Measurements from ENCODE around the gene TANC1.

TANC1 gene

DNA sequence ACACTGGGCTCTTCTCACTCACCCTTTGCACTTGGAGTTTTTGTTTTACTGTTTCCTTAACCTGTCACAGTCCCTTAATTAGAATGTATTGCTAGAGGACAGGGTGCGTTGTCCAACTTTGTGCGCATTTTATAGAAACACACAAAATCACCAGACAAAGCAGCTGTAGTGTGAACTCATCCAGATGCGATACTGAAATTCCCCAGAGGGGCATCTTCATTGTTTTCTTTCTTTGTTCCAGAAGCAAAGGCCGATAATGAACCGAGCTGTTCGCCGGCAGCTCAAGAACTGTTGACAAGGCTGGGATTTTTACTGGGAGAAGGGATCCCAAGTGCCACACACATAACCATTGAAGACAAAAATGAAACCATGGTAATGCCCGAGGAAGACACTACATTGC, 180.5 kb downstream of the TANC1 start:
- no peaks in the 10 kb centered on the region for H3K36me3 ChIP-seq (ENCODE audit: insufficient read depth, low read length)
- no peak for TF ChIP-seq EZH2phosphoT487 (IDR thresholded peaks at IDR 0.05; ENCODE audit: borderline replicate concordance)
- TF ChIP-seq, protein P1, sequence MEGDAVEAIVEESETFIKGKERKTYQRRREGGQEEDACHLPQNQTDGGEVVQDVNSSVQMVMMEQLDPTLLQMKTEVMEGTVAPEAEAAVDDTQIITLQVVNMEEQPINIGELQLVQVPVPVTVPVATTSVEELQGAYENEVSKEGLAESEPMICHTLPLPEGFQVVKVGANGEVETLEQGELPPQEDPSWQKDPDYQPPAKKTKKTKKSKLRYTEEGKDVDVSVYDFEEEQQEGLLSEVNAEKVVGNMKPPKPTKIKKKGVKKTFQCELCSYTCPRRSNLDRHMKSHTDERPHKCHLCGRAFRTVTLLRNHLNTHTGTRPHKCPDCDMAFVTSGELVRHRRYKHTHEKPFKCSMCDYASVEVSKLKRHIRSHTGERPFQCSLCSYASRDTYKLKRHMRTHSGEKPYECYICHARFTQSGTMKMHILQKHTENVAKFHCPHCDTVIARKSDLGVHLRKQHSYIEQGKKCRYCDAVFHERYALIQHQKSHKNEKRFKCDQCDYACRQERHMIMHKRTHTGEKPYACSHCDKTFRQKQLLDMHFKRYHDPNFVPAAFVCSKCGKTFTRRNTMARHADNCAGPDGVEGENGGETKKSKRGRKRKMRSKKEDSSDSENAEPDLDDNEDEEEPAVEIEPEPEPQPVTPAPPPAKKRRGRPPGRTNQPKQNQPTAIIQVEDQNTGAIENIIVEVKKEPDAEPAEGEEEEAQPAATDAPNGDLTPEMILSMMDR (conservative IDR thresholded peaks at IDR 0.05; ENCODE audit: low read length) = no peak
- no peak overlapping the region for H3K9ac ChIP-seq (ENCODE audit: low read depth, low read length, poor library complexity, severe bottlenecking)
- no peak overlapping the region for H3K4me3 ChIP-seq (ENCODE audit: low read length, poor library complexity, severe bottlenecking)
- H3F3A ChIP-seq (ENCODE audit: low read depth) = no peaks in the 10 kb centered on the region
- no peaks in the 10 kb centered on the region for H3K9me3 ChIP-seq (ENCODE audit: insufficient read depth, low read depth, low read length)
- H4K20me1 ChIP-seq (ENCODE audit: insufficient read depth, low read length, poor library complexity, severe bottlenecking) = no peaks in the 10 kb centered on the region
- H3K27me3 ChIP-seq (ENCODE audit: insufficient read depth, low read length, poor library complexity, severe bottlenecking) = no peaks in the 10 kb centered on the region
- no peak overlapping the region for H2AFZ ChIP-seq (ENCODE audit: low read length)
- H3K9me2 ChIP-seq (replicated peaks; ENCODE audit: low read depth, low read length) = no peaks in the 10 kb centered on the region
- no peaks in the 10 kb centered on the region for H3K79me2 ChIP-seq (ENCODE audit: insufficient read depth, low read length)
- H3K4me2 ChIP-seq (ENCODE audit: low read depth, low read length, poor library complexity, severe bottlenecking) = no peak overlapping the region
- peaks cover 57% of the 10 kb centered on the region for H3K4me1 ChIP-seq (ENCODE audit: insufficient read depth, low read length, poor library complexity, severe bottlenecking)

- peak overlapping the region; percentile 59 for H3K4me3 ChIP-seq (ENCODE audit: low read length, poor library complexity, severe bottlenecking)
- H3K9ac ChIP-seq (ENCODE audit: low read depth, low read length, poor library complexity, severe bottlenecking) = no peak overlapping the region
- H3K79me2 ChIP-seq (ENCODE audit: insufficient read depth, low read length) = no peaks in the 10 kb centered on the region
- H3F3A ChIP-seq (ENCODE audit: low read depth) = no peaks in the 10 kb centered on the region
- no peaks in the 10 kb centered on the region for H4K20me1 ChIP-seq (ENCODE audit: insufficient read depth, low read length, poor library complexity, severe bottlenecking)
- peak overlapping the region; percentile 73 for H3K4me2 ChIP-seq (ENCODE audit: low read depth, low read length, poor library complexity, severe bottlenecking)
- H3K4me1 ChIP-seq (ENCODE audit: insufficient read depth, low read length, poor library complexity, severe bottlenecking) = peaks cover 65% of the 10 kb centered on the region
- TF ChIP-seq, protein P1 (conservative IDR thresholded peaks at IDR 0.05; ENCODE audit: low read length) = no peak
- no peak for TF ChIP-seq EZH2phosphoT487 (IDR thresholded peaks at IDR 0.05; ENCODE audit: borderline replicate concordance)
- no peaks in the 10 kb centered on the region for H3K9me2 ChIP-seq (replicated peaks; ENCODE audit: low read depth, low read length)
- no peaks in the 10 kb centered on the region for H3K36me3 ChIP-seq (ENCODE audit: insufficient read depth, low read length)
- H3K9me3 ChIP-seq (ENCODE audit: insufficient read depth, low read depth, low read length) = no peaks in the 10 kb centered on the region
- no peak overlapping the region for H2AFZ ChIP-seq (ENCODE audit: low read length)
- H3K27me3 ChIP-seq (ENCODE audit: insufficient read depth, low read length, poor library complexity, severe bottlenecking) = no peaks in the 10 kb centered on the region
Observed at GRCh38 chr2:159149747-159150146, 181.3 kb downstream of the TANC1 start.

- Histone ChIP-seq H4K20me1 (ENCODE audit: insufficient read depth, low read length, poor library complexity, severe bottlenecking) (no peaks in the 10 kb centered on the region), H3K4me1 (ENCODE audit: insufficient read depth, low read length, poor library complexity, severe bottlenecking) (peaks cover 71% of the 10 kb centered on the region), H3F3A (ENCODE audit: low read depth) (no peaks in the 10 kb centered on the region), H3K4me3 (ENCODE audit: low read length, poor library complexity, severe bottlenecking) (peak overlapping the region; percentile 59), H3K9ac (ENCODE audit: low read depth, low read length, poor library complexity, severe bottlenecking) (no peak overlapping the region), H3K9me2 (replicated peaks; ENCODE audit: low read depth, low read length) (no peaks in the 10 kb centered on the region), H3K36me3 (ENCODE audit: insufficient read depth, low read length) (no peaks in the 10 kb centered on the region), H3K4me2 (ENCODE audit: low read depth, low read length, poor library complexity, severe bottlenecking) (peak overlapping the region; percentile 73), H3K9me3 (ENCODE audit: insufficient read depth, low read depth, low read length) (no peaks in the 10 kb centered on the region), H3K27me3 (ENCODE audit: insufficient read depth, low read length, poor library complexity, severe bottlenecking) (no peaks in the 10 kb centered on the region), H2AFZ (ENCODE audit: low read length) (peak overlapping the region; percentile 45; the same call in 1 of the 2 replicates), H3K79me2 (ENCODE audit: insufficient read depth, low read length) (no peaks in the 10 kb centered on the region)
- TF ChIP-seq EZH2phosphoT487 (IDR thresholded peaks at IDR 0.05; ENCODE audit: borderline replicate concordance) = no peak
Observed at GRCh38 chr2:159150280-159150746, 181.9 kb downstream of the TANC1 start.
